K562 (cell line): ENCODE measurements around the gene COMMD1. TPM values are rescaled to one million over a fixed set of nuclear protein-coding genes. Genes with fewer than 3 reads are reported as not detected.

ENCODE experiments used
- HNRNPUL1 ChIP-seq: fragments of 200-400 bp; formaldehyde crosslinking; IDR thresholded peaks from 2 replicates; pipeline ENCODE4 v1.6.1; 2017; ENCODE audit warnings: low read length
- JUN ChIP-seq, 2 experiments: sonication (generic) in 1 of 2; formaldehyde crosslinking in 1 of 2; IDR thresholded peaks; 2 replicates each; pipeline versions ENCODE4 v1.6.1 to v1.8.0; 2012 to 2022; ENCODE audit warnings: borderline replicate concordance in 2 of 2, mild to moderate bottlenecking in 2 of 2, improper control_type of control experiment in 1 of 2, low read depth in 1 of 2, low read length in 1 of 2, missing genetic modification reagents in 1 of 2
- NBN ChIP-seq: fragments of 450-650 bp; IDR thresholded peaks from 2 replicates; pipeline ENCODE4 v1.6.1; 2016; ENCODE audit warnings: low read depth, mild to moderate bottlenecking
- PCBP2 ChIP-seq: fragments of 200-400 bp; formaldehyde crosslinking; IDR thresholded peaks from 2 replicates; pipeline ENCODE4 v1.6.1; 2018; ENCODE audit warnings: low read length, low read depth, mild to moderate bottlenecking, moderate library complexity; ENCODE audit not compliant: poor library complexity, severe bottlenecking
- ZNF830 ChIP-seq: fragments of 250-450 bp; sonication (Bioruptor Pico); IDR thresholded peaks from 2 replicates; pipeline ENCODE4 v1.5.0; 2021; ENCODE audit warnings: mild to moderate bottlenecking
- polyA plus RNA-seq, 8 experiments: library from polyadenylated mRNA; depleted of rRNA in 4 of 8; stranded (reverse) in 5 of 8; unstranded in 3 of 8; fragments of >200 nt; fragmentation: Nextera tagmentation in 2 of 8; fragmentation: Illumina TruSeq in 1 of 8; extraction: Ambion mirVana in 2 of 8; extraction: Trizol in 1 of 8; gene quantifications; 2 replicates each; pipeline versions ENCODE4 v1.2.1 to v1.2.3, GENCODE V29; 2011 to 2014; ENCODE audit warnings: inconsistent platforms in 1 of 8, missing spikeins in 1 of 8
- total RNA-seq, 7 experiments: library from RNA; depleted of rRNA in 6 of 7; stranded (reverse); fragments of >200 nt in 6 of 7; fragmentation: Illumina TruSeq in 2 of 7; extraction: Trizol in 2 of 7; gene quantifications; 2 replicates each; pipeline versions ENCODE4 v1.2.1 to v1.2.3, GENCODE V29; 2011 to 2021; ENCODE audit warnings: low replicate concordance in 1 of 7
- TF ChIP-seq, protein P1 (sequence below), 2 experiments: fragments of 450-650 bp in 1 of 2; sonication (generic) in 1 of 2; formaldehyde crosslinking; conservative IDR thresholded peaks; 2 replicates each; pipeline versions ENCODE4 v1.4.0 to v1.8.1; 2020 to 2022; ENCODE audit warnings: mild to moderate bottlenecking in 1 of 2, missing genetic modification reagents in 1 of 2
- TF ChIP-seq, protein P2 (sequence below): fragments of 450-650 bp; IDR thresholded peaks from 2 replicates; pipeline ENCODE4 v1.6.1; 2017; ENCODE audit warnings: mild to moderate bottlenecking, moderate library complexity
- TF ChIP-seq, protein P3 (sequence below): fragments of 250-450 bp; sonication (Bioruptor Pico); IDR thresholded peaks from 2 replicates; pipeline ENCODE4 v1.5.0; 2021; ENCODE audit warnings: mild to moderate bottlenecking, borderline replicate concordance
- TF ChIP-seq, protein P4 (sequence below): fragments of 450-650 bp; IDR thresholded peaks from 2 replicates; pipeline ENCODE4 v1.7.1; 2018; ENCODE audit warnings: mild to moderate bottlenecking, low read depth; ENCODE audit not compliant: partially characterized antibody
- TF ChIP-seq, protein P5 (sequence below), 2 experiments: fragments of 450-650 bp in 1 of 2; sonication (generic) in 1 of 2; formaldehyde crosslinking in 1 of 2; IDR thresholded peaks in 1 of 2; conservative IDR thresholded peaks in 1 of 2; 2 replicates each; pipeline versions ENCODE4 v1.6.1 to v1.8.1; 2016 to 2023; ENCODE audit warnings: mild to moderate bottlenecking in 2 of 2, moderate library complexity in 2 of 2, inconsistent platforms in 1 of 2, missing genetic modification reagents in 1 of 2

The COMMD1 gene
- total and polyA plus RNA-seq, 9 of the 15 experiments (the other 6 are each of a cell fraction or from before 2014, with no cell fraction given) = 14.4 to 77.0 (median 21.4) TPM

DNA sequence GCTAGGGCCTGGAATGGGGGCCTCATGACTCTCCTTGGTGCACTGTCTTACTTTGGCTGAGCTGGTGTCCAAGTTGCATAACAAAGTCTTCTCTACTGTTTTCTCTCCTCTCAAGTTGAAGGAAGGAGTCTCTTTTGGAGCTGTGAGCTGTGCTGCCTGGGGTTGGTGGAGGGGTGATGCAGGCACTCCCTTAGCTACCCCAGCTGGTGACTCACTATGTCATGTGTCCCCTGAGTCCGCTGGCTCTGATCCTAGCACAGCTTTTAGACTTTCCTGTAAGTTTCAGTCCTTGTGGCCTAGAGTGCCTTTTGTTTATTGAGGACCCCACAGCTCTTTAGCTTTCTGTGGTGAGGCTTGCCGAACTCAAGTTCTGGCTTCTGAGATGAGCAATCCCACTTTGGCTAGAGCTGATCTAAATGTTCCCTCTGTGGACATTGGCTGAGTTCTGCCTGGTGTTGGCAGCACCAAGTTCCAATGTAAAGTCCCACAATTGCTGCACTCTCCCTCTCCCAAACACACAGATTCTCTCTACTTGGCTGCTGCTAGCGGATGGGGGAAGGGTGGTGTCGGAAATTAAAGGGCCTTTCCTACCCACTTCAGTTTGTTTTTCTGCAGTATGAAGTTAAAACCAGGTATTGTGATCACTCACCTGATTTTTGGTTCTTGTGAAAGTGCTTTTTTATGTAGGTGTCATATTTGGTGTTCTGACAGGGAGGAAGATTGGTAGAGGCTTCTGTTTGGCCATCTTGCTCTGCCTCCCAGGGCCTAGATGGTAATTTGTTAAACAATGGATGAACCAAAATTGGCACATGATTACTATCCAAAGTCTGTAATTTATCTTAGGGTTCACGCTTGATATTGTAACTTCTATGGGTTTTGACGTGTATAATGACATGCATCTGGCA, 83.2 kb downstream of the COMMD1 start (continued):
- TF ChIP-seq, protein P1, sequence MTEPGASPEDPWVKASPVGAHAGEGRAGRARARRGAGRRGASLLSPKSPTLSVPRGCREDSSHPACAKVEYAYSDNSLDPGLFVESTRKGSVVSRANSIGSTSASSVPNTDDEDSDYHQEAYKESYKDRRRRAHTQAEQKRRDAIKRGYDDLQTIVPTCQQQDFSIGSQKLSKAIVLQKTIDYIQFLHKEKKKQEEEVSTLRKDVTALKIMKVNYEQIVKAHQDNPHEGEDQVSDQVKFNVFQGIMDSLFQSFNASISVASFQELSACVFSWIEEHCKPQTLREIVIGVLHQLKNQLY (CRISPR knock-in tag; conservative IDR thresholded peaks at IDR 0.05) = no peak
- TF ChIP-seq, protein P2, sequence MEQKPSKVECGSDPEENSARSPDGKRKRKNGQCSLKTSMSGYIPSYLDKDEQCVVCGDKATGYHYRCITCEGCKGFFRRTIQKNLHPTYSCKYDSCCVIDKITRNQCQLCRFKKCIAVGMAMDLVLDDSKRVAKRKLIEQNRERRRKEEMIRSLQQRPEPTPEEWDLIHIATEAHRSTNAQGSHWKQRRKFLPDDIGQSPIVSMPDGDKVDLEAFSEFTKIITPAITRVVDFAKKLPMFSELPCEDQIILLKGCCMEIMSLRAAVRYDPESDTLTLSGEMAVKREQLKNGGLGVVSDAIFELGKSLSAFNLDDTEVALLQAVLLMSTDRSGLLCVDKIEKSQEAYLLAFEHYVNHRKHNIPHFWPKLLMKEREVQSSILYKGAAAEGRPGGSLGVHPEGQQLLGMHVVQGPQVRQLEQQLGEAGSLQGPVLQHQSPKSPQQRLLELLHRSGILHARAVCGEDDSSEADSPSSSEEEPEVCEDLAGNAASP = no peak
- TF ChIP-seq PCBP2 (no peak), NBN (no peak), HNRNPUL1 (no peak), JUN (IDR thresholded peaks at IDR 0.05; ENCODE audit: borderline replicate concordance, low read depth, low read length) (peak; percentile 53; the same call in 1 of the 2 replicates), JUN (CRISPR knock-in tag; IDR thresholded peaks at IDR 0.05; ENCODE audit: borderline replicate concordance) (no peak), ZNF830 (CRISPR knock-in tag) (no peak)
- TF ChIP-seq, protein P3, sequence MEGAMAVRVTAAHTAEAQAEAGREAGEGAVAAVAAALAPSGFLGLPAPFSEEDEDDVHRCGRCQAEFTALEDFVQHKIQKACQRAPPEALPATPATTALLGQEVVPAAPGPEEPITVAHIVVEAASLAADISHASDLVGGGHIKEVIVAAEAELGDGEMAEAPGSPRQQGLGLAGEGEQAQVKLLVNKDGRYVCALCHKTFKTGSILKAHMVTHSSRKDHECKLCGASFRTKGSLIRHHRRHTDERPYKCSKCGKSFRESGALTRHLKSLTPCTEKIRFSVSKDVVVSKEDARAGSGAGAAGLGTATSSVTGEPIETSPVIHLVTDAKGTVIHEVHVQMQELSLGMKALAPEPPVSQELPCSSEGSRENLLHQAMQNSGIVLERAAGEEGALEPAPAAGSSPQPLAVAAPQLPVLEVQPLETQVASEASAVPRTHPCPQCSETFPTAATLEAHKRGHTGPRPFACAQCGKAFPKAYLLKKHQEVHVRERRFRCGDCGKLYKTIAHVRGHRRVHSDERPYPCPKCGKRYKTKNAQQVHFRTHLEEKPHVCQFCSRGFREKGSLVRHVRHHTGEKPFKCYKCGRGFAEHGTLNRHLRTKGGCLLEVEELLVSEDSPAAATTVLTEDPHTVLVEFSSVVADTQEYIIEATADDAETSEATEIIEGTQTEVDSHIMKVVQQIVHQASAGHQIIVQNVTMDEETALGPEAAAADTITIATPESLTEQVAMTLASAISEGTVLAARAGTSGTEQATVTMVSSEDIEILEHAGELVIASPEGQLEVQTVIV = no peak
- TF ChIP-seq, protein P4, sequence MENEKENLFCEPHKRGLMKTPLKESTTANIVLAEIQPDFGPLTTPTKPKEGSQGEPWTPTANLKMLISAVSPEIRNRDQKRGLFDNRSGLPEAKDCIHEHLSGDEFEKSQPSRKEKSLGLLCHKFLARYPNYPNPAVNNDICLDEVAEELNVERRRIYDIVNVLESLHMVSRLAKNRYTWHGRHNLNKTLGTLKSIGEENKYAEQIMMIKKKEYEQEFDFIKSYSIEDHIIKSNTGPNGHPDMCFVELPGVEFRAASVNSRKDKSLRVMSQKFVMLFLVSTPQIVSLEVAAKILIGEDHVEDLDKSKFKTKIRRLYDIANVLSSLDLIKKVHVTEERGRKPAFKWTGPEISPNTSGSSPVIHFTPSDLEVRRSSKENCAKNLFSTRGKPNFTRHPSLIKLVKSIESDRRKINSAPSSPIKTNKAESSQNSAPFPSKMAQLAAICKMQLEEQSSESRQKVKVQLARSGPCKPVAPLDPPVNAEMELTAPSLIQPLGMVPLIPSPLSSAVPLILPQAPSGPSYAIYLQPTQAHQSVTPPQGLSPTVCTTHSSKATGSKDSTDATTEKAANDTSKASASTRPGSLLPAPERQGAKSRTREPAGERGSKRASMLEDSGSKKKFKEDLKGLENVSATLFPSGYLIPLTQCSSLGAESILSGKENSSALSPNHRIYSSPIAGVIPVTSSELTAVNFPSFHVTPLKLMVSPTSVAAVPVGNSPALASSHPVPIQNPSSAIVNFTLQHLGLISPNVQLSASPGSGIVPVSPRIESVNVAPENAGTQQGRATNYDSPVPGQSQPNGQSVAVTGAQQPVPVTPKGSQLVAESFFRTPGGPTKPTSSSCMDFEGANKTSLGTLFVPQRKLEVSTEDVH = no peak
- TF ChIP-seq, protein P5, sequence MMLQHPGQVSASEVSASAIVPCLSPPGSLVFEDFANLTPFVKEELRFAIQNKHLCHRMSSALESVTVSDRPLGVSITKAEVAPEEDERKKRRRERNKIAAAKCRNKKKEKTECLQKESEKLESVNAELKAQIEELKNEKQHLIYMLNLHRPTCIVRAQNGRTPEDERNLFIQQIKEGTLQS (IDR thresholded peaks at IDR 0.05) = peak; percentile 68
- TF ChIP-seq, protein P5 (CRISPR knock-in tag; conservative IDR thresholded peaks at IDR 0.05) = no peak
- TF ChIP-seq, all 486 proteins: peak for 5
